Neural cell (in vitro differentiated cells): Measurements from ENCODE around the gene HIVEP3. TPM values are rescaled to one million over a fixed set of nuclear protein-coding genes. Genes with fewer than 3 reads are reported as not detected.

Experiments
- H2AFZ ChIP-seq: fragments of 200-600, 300-800 bp; sonication (generic), shearing (Covaris generic); 2 replicates; pipeline ENCODE4 v1.6.0; 2014; ENCODE audit warnings: low read depth, mild to moderate bottlenecking, antibody characterized with exemption, low read length, moderate library complexity
- H3F3A ChIP-seq: fragments of 200-600 bp; shearing (Covaris generic); 2 replicates; pipeline ENCODE4 v1.6.1; 2016; ENCODE audit warnings: mild to moderate bottlenecking, moderate library complexity, mixed read lengths, antibody characterized with exemption, low read length; ENCODE audit not compliant: insufficient read depth, poor library complexity, severe bottlenecking
- H3K27ac ChIP-seq: fragments of 200-600, 300-800 bp; sonication (generic), shearing (Covaris generic); 2 replicates; pipeline ENCODE4 v1.5.1; 2014; ENCODE audit warnings: mild to moderate bottlenecking, low read length, moderate library complexity
- H3K27me3 ChIP-seq: fragments of 300-800, 200-600 bp; sonication (generic), shearing (Covaris generic); 2 replicates; pipeline ENCODE4 v1.6.0; 2014; ENCODE audit warnings: mild to moderate bottlenecking, low read depth, low read length, moderate library complexity; ENCODE audit not compliant: insufficient read depth
- H3K36me3 ChIP-seq: fragments of 300-800, 200-600 bp; sonication (generic), shearing (Covaris generic); 2 replicates; pipeline ENCODE4 v1.5.1; 2014; ENCODE audit warnings: mild to moderate bottlenecking, antibody characterized with exemption, low read length, moderate library complexity; ENCODE audit not compliant: insufficient read depth
- H3K4me2 ChIP-seq: fragments of 300-800, 200-600 bp; sonication (generic), shearing (Covaris generic); 2 replicates; pipeline ENCODE4 v1.6.0; 2014; ENCODE audit warnings: mild to moderate bottlenecking, low read length
- H3K4me3 ChIP-seq: fragments of 300-800, 200-600 bp; sonication (generic), shearing (Covaris generic); 2 replicates; pipeline ENCODE4 v1.5.1; 2014; ENCODE audit warnings: mild to moderate bottlenecking, low read length, moderate library complexity
- H3K79me2 ChIP-seq: fragments of 200-600 bp; shearing (Covaris generic); replicated peaks from 2 replicates; pipeline ENCODE4 v1.6.0; 2014; ENCODE audit warnings: mild to moderate bottlenecking, low read length, moderate library complexity; ENCODE audit not compliant: insufficient read depth
- H3K9ac ChIP-seq: fragments of 300-800, 200-600 bp; sonication (generic), shearing (Covaris generic); 2 replicates; pipeline ENCODE4 v1.6.1; 2016; ENCODE audit warnings: mild to moderate bottlenecking, low read length, mixed read lengths
- H3K9me2 ChIP-seq: fragments of 200-600 bp; shearing (Covaris generic); 2 replicates; pipeline ENCODE4 v1.6.1; 2016; ENCODE audit warnings: mild to moderate bottlenecking, low read length, mixed read lengths; ENCODE audit not compliant: insufficient read depth
- H3K9me3 ChIP-seq: fragments of 200-600, 300-800 bp; sonication (generic), shearing (Covaris generic); 2 replicates; pipeline ENCODE4 v1.6.1; 2016; ENCODE audit warnings: mild to moderate bottlenecking, mixed run types, low read length, moderate library complexity, mixed read lengths
- H4K20me1 ChIP-seq: fragments of 200-600 bp; shearing (Covaris generic); 2 replicates; pipeline ENCODE4 v1.6.1; 2016; ENCODE audit warnings: mild to moderate bottlenecking, mixed run types; ENCODE audit not compliant: insufficient read depth
- EP300 ChIP-seq: fragments of 450-650 bp; conservative IDR thresholded peaks from 2 replicates; pipeline ENCODE4 v1.6.1; 2014; ENCODE audit warnings: antibody characterized with exemption, mild to moderate bottlenecking, moderate library complexity; ENCODE audit not compliant: poor library complexity, severe bottlenecking
- EZH2 ChIP-seq: fragments of 200-600, 300-800 bp; shearing (Covaris generic), sonication (generic); IDR thresholded peaks from 2 replicates; pipeline ENCODE4 v1.6.1; 2014; ENCODE audit warnings: antibody characterized with exemption, low read length, borderline replicate concordance, mild to moderate bottlenecking; ENCODE audit not compliant: insufficient read depth, poor library complexity, severe bottlenecking
- MXI1 ChIP-seq: fragments of 450-650 bp; conservative IDR thresholded peaks from 2 replicates; pipeline ENCODE4 v1.6.1; 2014; ENCODE audit warnings: antibody characterized with exemption, mild to moderate bottlenecking; ENCODE audit not compliant: poor library complexity, severe bottlenecking
- POLR2AphosphoS5 ChIP-seq: IDR thresholded peaks from 2 replicates; pipeline ENCODE4 v1.6.1; 2012
- RAD21 ChIP-seq: fragments of 450-650 bp; conservative IDR thresholded peaks from 2 replicates; pipeline ENCODE4 v1.6.1; 2014; ENCODE audit warnings: antibody characterized with exemption, mild to moderate bottlenecking, moderate library complexity
- SMC3 ChIP-seq: fragments of 450-650 bp; conservative IDR thresholded peaks from 2 replicates; pipeline ENCODE4 v1.6.1; 2014; ENCODE audit warnings: antibody characterized with exemption, mild to moderate bottlenecking, moderate library complexity; ENCODE audit not compliant: poor library complexity
- TAF1 ChIP-seq: IDR thresholded peaks from 2 replicates; pipeline ENCODE4 v1.6.1; 2012; ENCODE audit warnings: low read depth
- polyA plus RNA-seq: library from polyadenylated mRNA; depleted of rRNA; stranded (reverse); fragments of >200 nt; gene quantifications from 2 replicates; pipeline ENCODE4 v1.2.3, GENCODE V29; 2014
- TF ChIP-seq, protein P1 (sequence below): fragments of 450-650 bp; IDR thresholded peaks from 2 replicates; pipeline ENCODE4 v1.5.1; 2014; ENCODE audit warnings: antibody characterized with exemption, mild to moderate bottlenecking, moderate library complexity; ENCODE audit not compliant: poor library complexity, severe bottlenecking
- TF ChIP-seq, protein P2 (sequence below): IDR thresholded peaks from 2 replicates; pipeline ENCODE4 v1.6.1; 2012; ENCODE audit warnings: borderline replicate concordance

HIVEP3 gene
- polyA plus RNA-seq, 1 donor from 2014 or later, result 2.6 TPM

DNA sequence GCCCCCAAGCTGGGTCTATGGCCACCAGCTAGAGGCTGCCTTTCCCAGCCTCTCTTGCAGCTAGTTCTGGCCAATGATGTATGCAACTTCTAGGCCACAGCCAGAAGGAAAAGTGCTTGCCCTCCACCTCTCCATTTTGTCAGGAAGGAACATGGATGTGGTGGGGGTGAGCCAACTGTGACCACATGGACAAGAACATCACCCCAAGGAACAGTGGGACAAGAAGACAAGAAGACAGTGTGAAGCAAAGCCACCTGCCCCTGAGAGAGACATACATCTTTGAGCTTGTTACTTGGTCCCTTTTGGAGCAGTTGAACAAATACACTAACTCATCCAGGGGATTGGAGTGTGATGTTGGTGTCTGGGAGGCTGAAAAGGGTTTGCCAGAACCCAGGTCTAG lies 328.4 kb downstream of the HIVEP3 start:
- Histone ChIP-seq H3K36me3 (no peaks in the 10 kb centered on the region), H3F3A (no peaks in the 10 kb centered on the region), H4K20me1 (no peaks in the 10 kb centered on the region), H3K79me2 (no peaks in the 10 kb centered on the region), H3K27ac (no peak overlapping the region), H3K27me3 (no peaks in the 10 kb centered on the region), H2AFZ (no peak overlapping the region), H3K4me3 (no peak overlapping the region), H3K9me2 (no peaks in the 10 kb centered on the region), H3K9ac (no peak overlapping the region), H3K9me3 (no peaks in the 10 kb centered on the region), H3K4me2 (no peak overlapping the region)
- no peak for TF ChIP-seq POLR2AphosphoS5
- TF ChIP-seq MXI1, result no peak
- TF ChIP-seq SMC3, result no peak
- TF ChIP-seq, protein P1, sequence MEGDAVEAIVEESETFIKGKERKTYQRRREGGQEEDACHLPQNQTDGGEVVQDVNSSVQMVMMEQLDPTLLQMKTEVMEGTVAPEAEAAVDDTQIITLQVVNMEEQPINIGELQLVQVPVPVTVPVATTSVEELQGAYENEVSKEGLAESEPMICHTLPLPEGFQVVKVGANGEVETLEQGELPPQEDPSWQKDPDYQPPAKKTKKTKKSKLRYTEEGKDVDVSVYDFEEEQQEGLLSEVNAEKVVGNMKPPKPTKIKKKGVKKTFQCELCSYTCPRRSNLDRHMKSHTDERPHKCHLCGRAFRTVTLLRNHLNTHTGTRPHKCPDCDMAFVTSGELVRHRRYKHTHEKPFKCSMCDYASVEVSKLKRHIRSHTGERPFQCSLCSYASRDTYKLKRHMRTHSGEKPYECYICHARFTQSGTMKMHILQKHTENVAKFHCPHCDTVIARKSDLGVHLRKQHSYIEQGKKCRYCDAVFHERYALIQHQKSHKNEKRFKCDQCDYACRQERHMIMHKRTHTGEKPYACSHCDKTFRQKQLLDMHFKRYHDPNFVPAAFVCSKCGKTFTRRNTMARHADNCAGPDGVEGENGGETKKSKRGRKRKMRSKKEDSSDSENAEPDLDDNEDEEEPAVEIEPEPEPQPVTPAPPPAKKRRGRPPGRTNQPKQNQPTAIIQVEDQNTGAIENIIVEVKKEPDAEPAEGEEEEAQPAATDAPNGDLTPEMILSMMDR, result no peak
- no peak for TF ChIP-seq TAF1
- TF ChIP-seq EZH2, result no peak
- TF ChIP-seq RAD21, result no peak
- TF ChIP-seq, protein P2, sequence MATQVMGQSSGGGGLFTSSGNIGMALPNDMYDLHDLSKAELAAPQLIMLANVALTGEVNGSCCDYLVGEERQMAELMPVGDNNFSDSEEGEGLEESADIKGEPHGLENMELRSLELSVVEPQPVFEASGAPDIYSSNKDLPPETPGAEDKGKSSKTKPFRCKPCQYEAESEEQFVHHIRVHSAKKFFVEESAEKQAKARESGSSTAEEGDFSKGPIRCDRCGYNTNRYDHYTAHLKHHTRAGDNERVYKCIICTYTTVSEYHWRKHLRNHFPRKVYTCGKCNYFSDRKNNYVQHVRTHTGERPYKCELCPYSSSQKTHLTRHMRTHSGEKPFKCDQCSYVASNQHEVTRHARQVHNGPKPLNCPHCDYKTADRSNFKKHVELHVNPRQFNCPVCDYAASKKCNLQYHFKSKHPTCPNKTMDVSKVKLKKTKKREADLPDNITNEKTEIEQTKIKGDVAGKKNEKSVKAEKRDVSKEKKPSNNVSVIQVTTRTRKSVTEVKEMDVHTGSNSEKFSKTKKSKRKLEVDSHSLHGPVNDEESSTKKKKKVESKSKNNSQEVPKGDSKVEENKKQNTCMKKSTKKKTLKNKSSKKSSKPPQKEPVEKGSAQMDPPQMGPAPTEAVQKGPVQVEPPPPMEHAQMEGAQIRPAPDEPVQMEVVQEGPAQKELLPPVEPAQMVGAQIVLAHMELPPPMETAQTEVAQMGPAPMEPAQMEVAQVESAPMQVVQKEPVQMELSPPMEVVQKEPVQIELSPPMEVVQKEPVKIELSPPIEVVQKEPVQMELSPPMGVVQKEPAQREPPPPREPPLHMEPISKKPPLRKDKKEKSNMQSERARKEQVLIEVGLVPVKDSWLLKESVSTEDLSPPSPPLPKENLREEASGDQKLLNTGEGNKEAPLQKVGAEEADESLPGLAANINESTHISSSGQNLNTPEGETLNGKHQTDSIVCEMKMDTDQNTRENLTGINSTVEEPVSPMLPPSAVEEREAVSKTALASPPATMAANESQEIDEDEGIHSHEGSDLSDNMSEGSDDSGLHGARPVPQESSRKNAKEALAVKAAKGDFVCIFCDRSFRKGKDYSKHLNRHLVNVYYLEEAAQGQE, result no peak
- no peak for TF ChIP-seq EP300

DNA sequence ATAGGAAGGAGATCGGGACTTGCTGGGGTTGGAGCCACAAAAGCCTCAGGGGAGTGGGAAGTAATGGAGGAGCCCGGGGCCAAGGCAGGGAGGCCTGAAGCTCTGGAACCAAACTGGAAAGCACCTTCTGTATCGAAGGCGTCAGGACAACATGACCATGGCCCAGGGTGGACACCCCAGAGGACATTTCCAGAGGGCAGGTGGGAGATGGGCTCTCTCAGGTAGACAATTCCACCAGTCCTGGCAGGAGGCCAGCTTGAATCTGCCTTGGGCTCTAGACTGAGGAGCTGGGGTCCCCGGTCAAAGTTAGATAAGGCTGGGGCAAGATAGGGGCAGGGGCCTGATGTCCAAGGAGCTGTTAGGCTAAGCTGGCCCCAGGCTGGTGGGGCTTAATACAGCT lies 329.3 kb downstream of the HIVEP3 start:
- no peak overlapping the region for H3K4me3 ChIP-seq
- no peaks in the 10 kb centered on the region for H3K9me2 ChIP-seq
- H3K27me3 ChIP-seq, result no peaks in the 10 kb centered on the region
- no peak overlapping the region for H2AFZ ChIP-seq
- no peak overlapping the region for H3K9ac ChIP-seq
- no peaks in the 10 kb centered on the region for H3F3A ChIP-seq
- H3K4me2 ChIP-seq, result no peak overlapping the region
- H3K27ac ChIP-seq, result no peak overlapping the region
- no peaks in the 10 kb centered on the region for H3K79me2 ChIP-seq
- no peaks in the 10 kb centered on the region for H3K9me3 ChIP-seq
- H4K20me1 ChIP-seq, result no peaks in the 10 kb centered on the region
- TF ChIP-seq MXI1 (no peak), POLR2AphosphoS5 (no peak), EZH2 (no peak), SMC3 (no peak), TAF1 (no peak), RAD21 (no peak), EP300 (no peak)
- TF ChIP-seq, protein P1, result no peak
- TF ChIP-seq, protein P2, result no peak
- no peaks in the 10 kb centered on the region for H3K36me3 ChIP-seq
